Endothelial cell of umbilical vein (primary cell): ENCODE data around the gene ZC3H13. TPM values are rescaled to one million over a fixed set of nuclear protein-coding genes. Genes with fewer than 3 reads are reported as not detected.

Experiments used
- BruUV-seq: library from RNA; stranded (reverse); fragments of 400-500 nt; replicated peaks from 2 replicates; lab custom pipeline; 2021; lab: Mats Ljungman, UMichigan
- CTCF ChIA-PET: fragments of 300-600, 350-600 bp; sonication (Branson Sonifier 250); formaldehyde crosslinking; loops from one replicate; lab custom pipeline; 2021; ENCODE audit warnings: antibody characterized with exemption, inconsistent platforms; lab: Charles Lee
- POLR2A ChIA-PET: fragments of 300-600, 350-600 bp; sonication (Branson Sonifier 250); formaldehyde crosslinking; loops from one replicate; lab custom pipeline; 2021; ENCODE audit warnings: antibody characterized with exemption, inconsistent platforms; lab: Charles Lee
- DNase-seq: peaks from one replicate; pipeline ENCODE4 v3.0.0-alpha.2; 2011; ENCODE audit warnings: low read depth, low spot score
- FAIRE-seq: peaks from 2 replicates; lab custom pipeline; 2011; peaks lifted over from hg19 to GRCh38; lab: Jason Lieb, UNC
- H2AFZ ChIP-seq: 2 replicates; pipeline ENCODE4 v1.6.0; 2012; ENCODE audit warnings: low read depth, low read length, control low read depth, inconsistent platforms
- H3K27ac ChIP-seq: 2 replicates; pipeline ENCODE4 v1.5.1; 2011; ENCODE audit warnings: low read depth, mild to moderate bottlenecking, control low read depth, low read length, moderate library complexity; ENCODE audit not compliant: insufficient read depth
- H3K27me3 ChIP-seq, 2 experiments: 2 replicates each; pipeline versions ENCODE4 v1.6.0 to v1.6.1; 2011; ENCODE audit warnings: low read length in 2 of 2, mixed read lengths in 1 of 2; ENCODE audit not compliant: control insufficient read depth in 2 of 2, insufficient read depth in 2 of 2
- H3K36me3 ChIP-seq, 2 experiments: 2 replicates in 1 of 2; 3 replicates in 1 of 2; pipeline ENCODE4 v1.5.1; 2011; ENCODE audit warnings: low read length in 2 of 2, mild to moderate bottlenecking in 1 of 2, moderate library complexity in 1 of 2; ENCODE audit not compliant: control insufficient read depth in 2 of 2, insufficient read depth in 2 of 2; ENCODE audit errors: extremely low read depth in 1 of 2
- H3K4me1 ChIP-seq: 3 replicates; pipeline ENCODE4 v1.5.1; 2011; ENCODE audit warnings: mild to moderate bottlenecking, low read length; ENCODE audit not compliant: control insufficient read depth, insufficient read depth; ENCODE audit errors: extremely low read depth
- H3K4me2 ChIP-seq: 2 replicates; pipeline ENCODE4 v1.6.1; 2011; ENCODE audit warnings: low read length, control low read depth, mixed read lengths; ENCODE audit not compliant: insufficient read depth
- H3K4me3 ChIP-seq, 3 experiments: fragments of 200-600 bp in 1 of 3; sonication (generic), shearing (Covaris generic) in 1 of 3; replicated peaks in 1 of 3; 2 replicates each; pipeline ENCODE4 v1.5.1; 2011 to 2016; ENCODE audit warnings: control low read depth in 3 of 3, low read length in 3 of 3, mild to moderate bottlenecking in 2 of 3, inconsistent platforms in 1 of 3, low read depth in 1 of 3, moderate library complexity in 1 of 3; ENCODE audit not compliant: insufficient read depth in 1 of 3
- H3K79me2 ChIP-seq: 2 replicates; pipeline ENCODE4 v1.6.0; 2012; ENCODE audit warnings: low read length, inconsistent platforms; ENCODE audit not compliant: control insufficient read depth, insufficient read depth
- H3K9ac ChIP-seq: replicated peaks from 2 replicates; pipeline ENCODE3; 2011; ENCODE audit warnings: low read length, control low read depth; ENCODE audit not compliant: insufficient read depth; ENCODE audit errors: extremely low read depth
- H3K9me1 ChIP-seq: replicated peaks from 3 replicates; pipeline ENCODE4 v1.6.0; 2011; ENCODE audit warnings: mild to moderate bottlenecking, low read length; ENCODE audit not compliant: control insufficient read depth, insufficient read depth; ENCODE audit errors: extremely low read depth
- H3K9me3 ChIP-seq: replicated peaks from 2 replicates; pipeline ENCODE4 v1.5.1; 2012; ENCODE audit warnings: low read length, inconsistent platforms; ENCODE audit not compliant: control insufficient read depth, insufficient read depth
- H4K20me1 ChIP-seq: replicated peaks from 2 replicates; pipeline ENCODE3; 2011; ENCODE audit warnings: mild to moderate bottlenecking, low read length; ENCODE audit not compliant: control insufficient read depth, insufficient read depth; ENCODE audit errors: extremely low read depth
- CTCF ChIP-seq, 2 donors: IDR thresholded peaks; 1 replicate in 1 of 2; 2 replicates in 1 of 2; pipeline ENCODE4 v1.5.1; 2011; ENCODE audit warnings: low read length in 2 of 2, mild to moderate bottlenecking in 2 of 2, moderate library complexity in 2 of 2, control low read depth in 1 of 2, inconsistent platforms in 1 of 2, low read depth in 1 of 2; ENCODE audit not compliant: insufficient read depth in 1 of 2; ENCODE audit errors: extremely low read depth in 1 of 2
- EZH2 ChIP-seq: IDR thresholded peaks from 2 replicates; pipeline ENCODE4 v1.6.1; 2012; ENCODE audit warnings: borderline replicate concordance, low read depth, mild to moderate bottlenecking, moderate library complexity, low read length, inconsistent platforms; ENCODE audit not compliant: severe bottlenecking
- FOS ChIP-seq: IDR thresholded peaks from 2 replicates; pipeline ENCODE4 v1.6.1; 2011; ENCODE audit warnings: mild to moderate bottlenecking, low read length, moderate library complexity, borderline replicate concordance; ENCODE audit not compliant: insufficient read depth
- GATA2 ChIP-seq: IDR thresholded peaks from 2 replicates; pipeline ENCODE4 v1.7.0; 2011; ENCODE audit warnings: low read depth, mild to moderate bottlenecking, moderate library complexity, mixed read lengths, low read length; ENCODE audit not compliant: insufficient read length, insufficient read depth
- JUN ChIP-seq: IDR thresholded peaks from 2 replicates; pipeline ENCODE4 v1.6.1; 2011; ENCODE audit warnings: borderline replicate concordance, low read depth; ENCODE audit not compliant: insufficient read length, insufficient read depth
- MAX ChIP-seq: IDR thresholded peaks from 2 replicates; pipeline ENCODE4 v1.6.1; 2011; ENCODE audit not compliant: insufficient read depth, insufficient read length
- MYC ChIP-seq: IDR thresholded peaks from one replicate; pipeline ENCODE4 v1.6.1; 2011; ENCODE audit warnings: mild to moderate bottlenecking, low read depth, low read length
- POLR2A ChIP-seq: IDR thresholded peaks from 2 replicates; pipeline ENCODE4 v1.6.1; 2012; ENCODE audit warnings: low read depth, mild to moderate bottlenecking, control low read depth, low read length
- POLR2AphosphoS5 ChIP-seq: IDR thresholded peaks from 2 replicates; pipeline ENCODE4 v1.6.1; 2012; ENCODE audit warnings: low read depth, mild to moderate bottlenecking, control low read depth, low read length, moderate library complexity; ENCODE audit not compliant: insufficient read depth
- dilution Hi-C: fragments of 300-500 bp; cut with MboI; formaldehyde crosslinking; loops from one replicate; pipeline ENCODE4 v1.15.0; 2019; ENCODE audit warnings: low sequenced_read_pairs; ENCODE audit not compliant: extremely low pct_ligation_motif_present
- intact Hi-C: fragments of 100-400 bp; cut with micrococcal nuclease; formaldehyde crosslinking; loops from one replicate; pipeline ENCODE4 v1.10.0; 2022
- polyA plus RNA-seq, 4 experiments: library from polyadenylated mRNA; depleted of rRNA in 3 of 4; stranded (reverse) in 3 of 4; unstranded in 1 of 4; fragments of >200 nt; gene quantifications; 2 replicates each; pipeline versions ENCODE4 v1.2.1 to v1.2.3, GENCODE V29; 2011 to 2012; ENCODE audit warnings: missing spikeins in 1 of 4
- total RNA-seq: library from RNA; stranded (reverse); gene quantifications from 2 replicates; pipeline ENCODE4 v1.2.3, GENCODE V29; 2021

The ZC3H13 gene
- total and polyA plus RNA-seq, 2 donors (not counting 3 experiments of a cell fraction or from before 2014, with no cell fraction given): 3.8 to 36.6 TPM

GRCh38 chr13:46088821-46089562, 36.4 kb upstream of the ZC3H13 start:
- TF ChIP-seq POLR2A (no peak), CTCF (IDR thresholded peaks at IDR 0.05; ENCODE audit: extremely low read depth in 1 of 2, insufficient read depth in 1 of 2, low read depth in 1 of 2, low read length in 2 of 2) (no peak), JUN (no peak), MYC (no peak), FOS (no peak), GATA2 (no peak), MAX (no peak), EZH2 (no peak), POLR2AphosphoS5 (no peak)
- no peak for FAIRE-seq
- ChIA-PET CTCF (no interaction called here), POLR2A (no interaction called here)
- Histone ChIP-seq H2AFZ (no peak overlapping the region), H3K9ac (no peak overlapping the region), H3K79me2 (no peaks in the 10 kb centered on the region), H3K4me2 (no peak overlapping the region), H4K20me1 (no peaks in the 10 kb centered on the region), H3K9me1 (no peaks in the 10 kb centered on the region), H3K27me3 (peaks cover under 1 to 10% of the 10 kb centered on the region in 2 experiments), H3K4me3 (no peak overlapping the region), H3K9me3 (no peaks in the 10 kb centered on the region), H3K4me1 (no peaks in the 10 kb centered on the region), H3K27ac (no peak overlapping the region), H3K36me3 (no peaks in the 10 kb centered on the region)
- no peak for DNase-seq
- BruUV-seq: no TSS peak
- dilution Hi-C loops (no loop called here), intact Hi-C loops (no loop called here)
